Measurements from ENCODE around the gene PKNOX2. TPM values are rescaled to one million over a fixed set of nuclear protein-coding genes. Genes with fewer than 3 reads are reported as not detected.
"Not testable (repeated sequence)": the region's sequence is repeated elsewhere in the genome, so short reads cannot be mapped to it uniquely, and the experiment has no call there.

PKNOX2 gene
- total RNA-seq, 1 experiment from 2014 or later = not detected

- Mint-ChIP-seq H3K36me3 (ENCODE audit: insufficient read depth, unreplicated experiment) (no peaks in the 10 kb centered on the region), H3K4me1 (ENCODE audit: low read depth, unreplicated experiment) (no peaks in the 10 kb centered on the region), H3K4me3 (ENCODE audit: unreplicated experiment) (no peak overlapping the region), H3K9me3 (ENCODE audit: unreplicated experiment) (no peaks in the 10 kb centered on the region), H3K27ac (ENCODE audit: unreplicated experiment) (no peak overlapping the region), H3K27me3 (ENCODE audit: insufficient read depth, unreplicated experiment) (peaks cover 26% of the 10 kb centered on the region)
- POLR2A ChIA-PET = no interaction called here
- Histone ChIP-seq H3K27me3 (replicated peaks; ENCODE audit: control insufficient read depth, insufficient read depth, low read length) (peaks cover 2% of the 10 kb centered on the region), H3K9me3 (no peaks in the 10 kb centered on the region), H3K4me3 (ENCODE audit: low read depth, low read length) (no peak overlapping the region), H3K4me1 (no peaks in the 10 kb centered on the region), H3K36me3 (ENCODE audit: control insufficient read depth, insufficient read depth, low read length) (no peaks in the 10 kb centered on the region)
- TF ChIP-seq CTCF (IDR thresholded peaks at IDR 0.05; ENCODE audit: insufficient read depth in 1 of 2, low read depth in 1 of 2, low read length in 1 of 2, severe bottlenecking in 1 of 2, unreplicated experiment in 1 of 2) = no peak
- no TSS peak for BruUV-seq (replicated peaks)
- DNase-seq = no peak
- CTCF ChIA-PET = no interaction called here
- intact Hi-C loops (cut with micrococcal nuclease; ENCODE audit: unreplicated experiment) = loop anchor here (10.0 kb wide), 1 partner anchor 257 kb away; no protein-coding TSS in a partner anchor
Observed at GRCh38 chr11:125221461-125221860, 56.9 kb downstream of the PKNOX2 start.

GRCh38 chr11:125222494-125222893 lies 57.9 kb downstream of the PKNOX2 start:
- CTCF ChIA-PET = no interaction called here
- no peaks in the 10 kb centered on the region for H3K36me3 ChIP-seq (ENCODE audit: control insufficient read depth, insufficient read depth, low read length)
- Mint-ChIP-seq H3K27me3 (ENCODE audit: insufficient read depth, unreplicated experiment) (peaks cover 25% of the 10 kb centered on the region), H3K36me3 (ENCODE audit: insufficient read depth, unreplicated experiment) (no peaks in the 10 kb centered on the region), H3K4me1 (ENCODE audit: low read depth, unreplicated experiment) (no peaks in the 10 kb centered on the region), H3K4me3 (ENCODE audit: unreplicated experiment) (no peak overlapping the region), H3K9me3 (ENCODE audit: unreplicated experiment) (no peaks in the 10 kb centered on the region), H3K27ac (ENCODE audit: unreplicated experiment) (no peak overlapping the region)
- POLR2A ChIA-PET = no interaction called here
- H3K4me3 ChIP-seq (ENCODE audit: low read depth, low read length) = no peak overlapping the region
- H3K27me3 ChIP-seq (replicated peaks; ENCODE audit: control insufficient read depth, insufficient read depth, low read length) = peaks cover 2% of the 10 kb centered on the region
- no peaks in the 10 kb centered on the region for H3K4me1 ChIP-seq
- TF ChIP-seq CTCF (IDR thresholded peaks at IDR 0.05; ENCODE audit: insufficient read depth in 1 of 2, low read depth in 1 of 2, low read length in 1 of 2, severe bottlenecking in 1 of 2, unreplicated experiment in 1 of 2) = no peak
- intact Hi-C loops (cut with micrococcal nuclease; ENCODE audit: unreplicated experiment) = loop anchor here (10.0 kb wide), 1 partner anchor 258 kb away; no protein-coding TSS in a partner anchor
- no peaks in the 10 kb centered on the region for H3K9me3 ChIP-seq
- no TSS peak for BruUV-seq (replicated peaks)
- no peak for DNase-seq

GRCh38 chr11:125223161-125223560 lies 58.6 kb downstream of the PKNOX2 start:
- H3K27me3 Mint-ChIP-seq (ENCODE audit: insufficient read depth, unreplicated experiment) = peaks cover 25% of the 10 kb centered on the region
- H3K36me3 Mint-ChIP-seq (ENCODE audit: insufficient read depth, unreplicated experiment); H3K9me3 ChIP-seq; BruUV-seq (replicated peaks); H3K9me3 Mint-ChIP-seq (ENCODE audit: unreplicated experiment); DNase-seq; H3K4me1 ChIP-seq; H3K4me3 ChIP-seq (ENCODE audit: low read depth, low read length); H3K36me3 ChIP-seq (ENCODE audit: control insufficient read depth, insufficient read depth, low read length); H3K27me3 ChIP-seq (replicated peaks; ENCODE audit: control insufficient read depth, insufficient read depth, low read length); H3K4me1 Mint-ChIP-seq (ENCODE audit: low read depth, unreplicated experiment); H3K4me3 Mint-ChIP-seq (ENCODE audit: unreplicated experiment); CTCF ChIA-PET; H3K27ac Mint-ChIP-seq (ENCODE audit: unreplicated experiment): not testable (repeated sequence)
- intact Hi-C loops (cut with micrococcal nuclease; ENCODE audit: unreplicated experiment) = loop anchor here (10.0 kb wide), 1 partner anchor 258 kb away; no protein-coding TSS in a partner anchor
- POLR2A ChIA-PET = interaction anchor here (0.7 kb wide), 1 partner anchor 228 kb away, joined by 3 read pairs; no protein-coding TSS in a partner anchor

Measured in Caco-2 (cell line).